NCI-H510A (cell line): Measurements from ENCODE around the gene SLC17A7.
A peak's percentile ranks its signal among the peaks of the same experiment; 100 is the strongest.

Experiments used
- DNase-seq: peaks from one replicate; lab custom pipeline; 2025; lab: John Stamatoyannopoulos, UW

SLC17A7 gene

DNA sequence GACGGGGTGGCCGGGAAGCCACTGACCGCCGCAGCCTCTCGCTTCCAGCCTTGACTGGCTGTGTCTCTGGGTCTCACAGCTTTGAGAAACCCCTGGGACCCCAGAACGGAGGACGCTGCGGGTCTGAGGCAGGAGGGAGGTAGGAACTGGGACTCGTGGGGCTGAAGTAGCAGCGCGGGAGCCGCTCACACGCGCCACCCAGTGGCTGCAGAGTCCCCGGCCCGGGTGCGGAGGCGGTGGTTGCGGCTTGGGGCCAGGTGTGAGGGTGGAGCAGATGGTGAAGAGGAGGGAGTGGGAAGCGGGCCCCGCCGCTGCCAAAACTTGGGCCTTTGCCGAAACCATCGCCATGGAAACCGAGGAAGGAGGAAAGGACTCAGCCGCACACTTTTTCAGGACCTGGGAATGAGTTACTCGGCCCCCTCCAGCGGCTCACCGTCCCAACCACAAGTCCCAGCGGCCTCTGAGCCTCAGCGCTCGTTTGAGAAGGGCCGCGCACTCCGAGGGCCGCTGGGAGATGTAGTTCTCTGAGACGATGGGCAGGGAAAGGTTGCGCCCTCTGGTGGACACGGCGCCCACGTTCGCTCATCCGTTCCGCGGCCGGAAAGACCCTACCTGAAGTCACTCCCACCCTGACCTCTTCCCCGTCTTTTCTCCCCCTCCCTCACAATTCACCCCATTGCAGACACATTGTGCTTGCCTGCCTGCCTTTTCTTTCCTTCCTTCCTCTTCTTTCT, 2.2 kb upstream of the SLC17A7 start:
- peak; percentile 88 for DNase-seq

DNA sequence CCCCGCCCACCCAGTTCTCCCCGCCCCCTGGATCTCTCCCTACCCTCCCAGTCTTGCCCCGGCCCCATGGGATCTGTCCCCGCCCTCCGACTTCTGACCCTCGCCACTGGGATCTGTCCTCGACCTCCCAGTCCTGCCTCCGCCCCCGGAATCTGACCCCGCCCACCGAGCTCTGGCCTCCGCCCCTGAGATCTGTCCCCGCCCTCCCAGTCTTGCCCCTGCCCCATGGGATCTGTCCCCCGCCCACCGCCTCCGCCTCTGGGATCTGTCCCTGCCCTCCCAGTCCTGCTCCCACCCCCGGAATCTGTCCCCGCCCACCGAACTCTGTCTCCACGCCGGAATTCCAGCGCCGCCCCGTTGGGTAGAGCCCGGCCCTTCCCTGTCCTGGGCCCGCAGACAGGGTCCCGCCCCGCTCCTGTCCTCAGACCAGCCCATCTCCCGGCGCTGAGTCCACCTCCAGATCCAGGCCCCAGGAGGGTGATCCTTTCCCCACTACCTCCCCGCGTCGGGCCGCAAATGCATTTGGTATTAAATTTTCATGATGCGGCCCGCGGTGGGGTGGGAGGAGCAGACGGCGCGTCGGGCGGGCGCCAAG, 1.5 kb upstream of the SLC17A7 start:
- peak; percentile 40 for DNase-seq

DNA sequence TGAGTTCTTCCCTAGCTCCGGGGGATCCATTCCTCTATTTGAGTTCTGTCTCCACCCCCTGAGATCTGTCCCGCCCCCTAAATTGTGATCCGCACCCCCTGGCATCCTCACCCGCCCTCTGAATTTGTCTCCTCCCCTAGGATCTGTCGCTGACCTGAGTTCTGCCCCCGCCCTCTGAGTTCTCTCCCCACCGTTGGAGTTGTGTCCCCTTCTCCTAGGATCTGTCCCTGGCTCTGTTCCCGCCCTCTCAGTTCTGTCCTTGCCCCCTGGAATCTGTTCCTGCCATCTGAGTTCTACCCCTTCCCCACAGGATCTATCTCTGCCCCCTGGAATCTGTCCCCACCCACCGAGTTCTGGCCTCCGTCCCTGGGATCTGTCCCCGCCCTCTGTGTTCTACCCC, 1.0 kb upstream of the SLC17A7 start:
- DNase-seq: no peak

DNA sequence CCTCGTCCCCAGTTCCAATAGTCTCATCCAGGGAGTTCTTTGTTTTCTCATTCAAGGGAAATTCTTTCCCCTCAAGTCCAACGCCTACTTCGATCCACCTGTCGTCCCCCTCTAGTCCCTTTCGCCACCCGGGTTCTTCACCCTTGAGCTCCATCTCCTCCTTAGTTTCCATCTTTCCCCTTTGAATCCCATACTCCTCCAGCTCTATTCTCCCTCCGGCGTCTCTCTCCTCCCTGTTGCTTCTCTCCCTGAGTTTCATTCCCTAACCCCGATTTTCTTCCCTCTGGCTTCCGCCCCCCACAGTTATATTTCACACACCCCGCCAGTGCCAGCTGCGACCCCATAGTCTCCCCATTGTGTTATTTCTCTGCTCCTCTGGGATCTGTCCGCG, 628 bp upstream of the SLC17A7 start:
- DNase-seq: no peak

DNA sequence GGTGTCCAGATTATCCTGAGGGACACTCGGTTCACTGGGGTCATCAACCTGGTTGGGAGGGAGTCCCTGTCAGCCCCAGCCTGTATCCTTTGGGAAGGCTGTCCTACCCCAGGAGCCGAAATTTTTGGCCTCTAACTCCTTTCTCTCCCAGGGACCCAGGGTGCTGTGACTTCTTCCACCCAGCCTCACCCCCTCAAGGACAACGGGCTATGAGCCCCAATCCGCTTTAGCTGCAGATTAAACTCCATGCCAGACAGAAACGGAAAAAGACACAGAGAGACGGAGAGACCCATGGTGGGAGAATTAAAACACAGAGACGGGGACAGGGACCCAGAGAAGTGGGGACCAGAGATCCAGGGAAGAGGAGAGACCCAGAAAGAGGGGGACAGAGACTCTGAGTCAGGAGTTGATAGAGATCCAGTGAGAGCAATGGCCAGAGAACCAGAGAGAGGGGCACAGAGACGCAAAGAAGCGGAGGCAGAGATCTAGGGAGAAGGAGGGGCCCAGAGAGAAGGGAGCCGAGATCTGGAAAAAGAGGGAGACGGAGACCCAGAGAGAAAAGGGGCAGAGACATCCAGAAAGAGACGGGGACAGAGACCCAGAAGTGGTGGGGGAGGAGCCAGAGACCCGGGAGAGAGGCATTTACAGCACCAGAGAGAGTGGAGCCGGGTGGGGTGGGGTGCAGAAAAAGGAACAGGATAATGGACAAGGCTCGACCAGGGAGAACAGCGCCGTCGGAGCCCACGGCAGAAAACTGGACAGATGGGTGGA, 703 bp downstream of the SLC17A7 start:
- no peak for DNase-seq

DNA sequence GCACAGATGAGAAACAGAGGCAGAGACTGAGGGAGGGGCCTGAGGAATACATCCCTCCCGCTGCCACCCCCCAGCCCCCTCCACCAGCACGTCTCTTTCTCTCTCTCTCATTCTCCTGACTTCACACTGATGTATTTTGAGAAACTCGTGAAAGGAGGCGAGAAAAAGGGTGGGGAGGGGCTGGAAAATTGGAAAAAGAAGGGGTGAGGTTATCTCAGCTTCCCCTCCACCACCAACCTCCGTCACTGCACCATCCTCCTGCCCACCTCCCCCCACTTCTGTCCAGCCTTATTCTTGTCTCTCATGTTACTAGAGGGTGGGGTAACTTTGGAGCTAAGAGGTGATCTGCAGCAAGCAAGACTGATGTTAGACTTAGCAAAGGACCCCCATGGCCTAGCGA, 1.5 kb downstream of the SLC17A7 start:
- no peak for DNase-seq

DNA sequence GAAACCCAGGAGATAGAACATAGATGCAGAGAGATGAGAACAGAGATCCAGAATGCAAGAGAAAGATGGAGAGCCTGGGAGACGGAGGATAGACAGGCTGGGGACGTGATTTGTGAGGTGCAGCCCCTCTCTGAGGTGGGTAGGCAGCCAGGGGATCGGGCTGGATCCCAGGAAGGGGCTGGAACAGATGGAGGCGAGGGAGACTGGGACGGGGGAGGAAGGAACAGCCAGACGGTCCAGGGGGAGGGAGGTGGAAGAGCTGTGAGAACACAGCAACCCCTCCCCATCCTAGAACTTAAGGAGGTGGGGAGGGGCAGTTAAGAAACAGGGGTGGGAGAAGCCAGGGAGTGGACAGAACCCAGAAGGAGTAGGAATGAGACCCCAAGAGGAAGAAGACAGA, 3.1 kb downstream of the SLC17A7 start:
- DNase-seq: no peak

DNA sequence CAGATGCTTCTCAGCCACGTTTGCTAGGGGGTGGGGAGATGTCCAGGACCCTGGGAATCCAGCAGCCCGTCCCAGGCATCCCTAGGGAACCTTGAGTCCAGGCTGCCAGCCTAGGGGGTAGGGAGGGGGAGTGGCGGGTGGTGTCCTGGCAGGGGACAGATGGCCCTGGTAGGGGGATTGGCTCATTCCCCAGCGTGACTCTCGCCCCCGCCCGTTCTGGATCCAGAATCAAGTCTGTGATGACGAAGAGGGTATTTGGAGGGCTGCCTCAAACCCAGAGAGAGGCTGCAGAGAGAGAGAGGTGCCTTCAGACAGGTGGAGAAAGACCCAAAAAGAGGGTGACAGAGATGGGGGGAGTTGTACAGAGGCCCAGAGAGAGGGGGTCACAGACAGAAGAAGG, 4.1 kb downstream of the SLC17A7 start:
- no peak for DNase-seq

DNA sequence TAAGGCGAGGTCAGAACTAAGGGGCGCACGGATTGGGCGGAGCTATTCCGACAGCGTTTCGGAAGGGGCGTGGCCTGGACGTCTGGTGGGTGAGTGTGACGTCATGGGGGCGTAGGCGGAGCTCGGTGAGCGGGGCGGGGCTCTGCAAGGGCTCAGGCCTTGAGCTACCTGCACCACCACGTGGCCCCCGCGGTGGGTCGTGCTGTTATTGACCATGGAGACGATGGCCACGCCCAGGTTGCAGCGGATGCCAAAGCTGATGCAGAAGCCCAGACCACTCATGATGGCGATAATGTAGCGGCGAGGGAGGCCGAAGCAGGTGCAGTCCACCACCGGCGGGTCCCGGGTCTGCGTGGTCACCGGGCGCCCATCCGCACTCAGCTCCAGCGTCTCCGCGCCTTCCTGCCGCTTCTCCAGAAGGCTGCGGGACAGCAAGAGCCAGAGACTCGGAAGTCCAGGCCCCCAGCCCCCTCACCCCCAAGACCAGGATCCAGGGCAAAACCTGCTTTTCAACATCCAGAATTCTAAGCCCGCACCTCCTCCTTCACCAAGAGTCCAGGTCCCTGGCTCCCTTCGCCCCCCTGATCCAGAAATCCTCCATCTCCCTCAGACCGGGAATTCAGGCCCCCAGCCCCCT, 4.8 kb downstream of the SLC17A7 start:
- DNase-seq: no peak

DNA sequence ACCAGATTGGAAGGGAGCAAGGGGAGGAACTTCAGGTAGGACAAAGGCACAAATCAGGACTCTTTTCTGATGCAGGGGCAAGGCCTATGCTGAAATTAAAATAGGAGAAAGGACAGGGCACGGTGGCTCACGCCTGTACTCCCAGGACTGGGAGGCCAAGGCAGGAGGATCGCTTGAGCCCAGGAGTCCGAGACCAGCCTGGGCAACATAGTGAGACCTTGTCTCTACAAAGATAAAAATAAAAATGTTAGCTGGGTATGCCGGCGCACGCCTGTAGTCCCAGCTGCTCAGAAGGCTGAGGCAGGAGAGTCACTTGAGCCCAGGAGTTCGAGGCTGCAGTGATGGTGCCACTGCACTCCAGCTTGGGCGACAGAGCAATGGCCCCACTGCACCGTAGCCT, 5.7 kb downstream of the SLC17A7 start:
- DNase-seq: no peak

DNA sequence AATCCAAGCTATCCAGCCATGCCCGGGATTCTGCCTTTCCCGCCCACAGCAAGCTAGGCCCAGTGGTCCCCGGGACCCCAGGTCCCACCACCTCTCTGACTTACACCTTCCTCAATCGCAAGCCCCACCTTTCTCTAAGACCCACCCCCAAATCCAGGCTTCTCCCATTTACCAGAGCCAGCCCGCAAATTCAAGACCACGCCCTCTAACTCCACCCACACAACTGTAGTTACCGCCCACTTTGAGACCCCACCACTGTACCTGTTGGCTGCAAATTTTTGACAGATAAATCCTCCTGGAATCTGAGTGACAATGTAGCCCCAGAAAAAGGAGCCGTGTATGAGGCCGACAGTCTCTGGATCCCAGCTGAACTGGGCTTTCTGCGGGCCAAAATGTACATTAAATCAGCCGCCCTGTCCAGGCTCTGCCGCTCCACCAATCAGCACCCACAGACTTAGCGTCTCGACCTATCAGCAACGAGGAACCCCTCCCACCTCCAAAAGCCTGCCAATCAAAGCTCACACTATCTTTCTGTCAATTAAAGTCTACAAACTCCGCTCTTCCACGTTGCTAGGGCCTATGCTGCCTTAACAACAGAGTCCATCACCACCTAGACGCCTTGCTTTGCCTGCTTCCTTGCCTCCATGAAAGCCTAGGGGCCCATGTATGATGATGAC, 6.3 kb downstream of the SLC17A7 start:
- DNase-seq: no peak

DNA sequence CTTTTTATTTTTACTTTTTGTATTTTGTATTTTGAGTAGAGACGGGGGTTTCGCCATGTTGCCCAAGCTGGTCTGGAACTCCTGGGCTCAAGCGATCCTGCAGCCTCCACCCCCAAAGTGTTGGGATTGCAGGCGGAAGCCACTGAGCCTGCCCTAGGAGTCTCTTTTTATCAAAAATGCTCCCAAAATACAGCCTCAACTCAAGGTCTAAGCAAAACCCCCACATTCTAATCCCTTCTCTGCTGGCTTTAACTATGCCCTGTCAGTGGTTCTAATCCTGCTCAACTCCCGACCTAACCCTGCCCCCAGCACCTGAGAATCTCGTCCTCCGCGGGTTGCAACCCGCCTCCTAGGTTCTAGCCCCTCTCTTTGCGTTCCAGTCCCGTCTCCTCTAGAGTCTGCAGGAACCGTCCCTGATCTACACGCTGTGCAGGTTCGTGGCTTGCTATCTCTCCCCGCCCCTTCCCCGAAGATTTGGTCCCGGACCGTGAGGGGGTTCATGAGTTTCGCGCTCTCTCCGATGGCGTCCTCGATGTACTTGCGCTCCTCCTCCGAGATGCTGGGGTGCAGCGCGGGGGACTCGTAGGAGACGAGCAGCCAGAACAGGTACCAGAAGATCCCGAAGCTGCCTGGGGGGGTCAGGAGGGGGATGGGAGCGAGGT, 8.0 kb downstream of the SLC17A7 start:
- DNase-seq: no peak

DNA sequence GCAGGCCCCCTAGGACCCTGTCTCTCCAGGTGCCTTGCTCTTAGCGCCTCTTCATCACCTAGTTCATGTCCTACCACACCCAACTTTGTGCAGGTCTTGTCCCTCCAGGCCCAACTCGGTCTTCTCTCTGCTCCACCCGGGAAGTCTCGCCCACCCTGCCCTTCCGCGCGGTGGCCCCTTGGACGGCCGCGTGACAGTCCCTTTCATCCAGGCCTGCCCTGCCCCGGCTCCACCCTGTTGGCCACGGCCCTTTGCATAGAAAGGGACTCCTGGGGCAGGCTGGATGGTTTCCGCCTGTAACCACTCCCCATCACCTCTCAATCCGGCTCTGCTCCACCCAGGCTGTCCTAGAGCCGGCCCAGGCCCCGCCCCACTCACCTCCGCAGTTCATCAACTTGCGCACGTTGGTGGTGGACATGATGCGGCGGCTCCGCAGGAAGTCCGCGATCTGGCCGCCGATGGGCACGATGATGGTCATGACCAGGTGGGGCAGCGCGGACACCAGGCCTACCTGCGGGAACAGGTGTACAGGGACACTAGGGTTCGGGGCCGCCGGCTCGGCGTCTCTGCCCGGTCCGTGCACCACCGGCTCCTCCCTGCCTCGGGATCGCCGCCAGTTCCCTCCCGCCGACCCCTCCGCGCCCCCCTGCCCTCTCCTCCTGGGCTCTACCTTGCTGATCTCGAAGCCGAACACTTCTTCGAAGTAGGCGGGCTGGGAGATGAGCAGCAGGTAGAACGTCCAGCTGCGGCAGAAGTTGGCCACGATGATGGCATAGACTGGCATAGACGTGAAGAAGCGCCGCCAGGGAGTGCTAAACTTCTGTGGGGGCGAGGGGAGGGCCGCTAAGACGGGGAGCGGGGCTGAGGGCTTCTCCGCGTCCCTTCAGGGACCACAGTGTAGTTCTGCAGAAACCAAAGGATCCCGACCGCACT, 8.9 kb downstream of the SLC17A7 start:
- DNase-seq: no peak

DNA sequence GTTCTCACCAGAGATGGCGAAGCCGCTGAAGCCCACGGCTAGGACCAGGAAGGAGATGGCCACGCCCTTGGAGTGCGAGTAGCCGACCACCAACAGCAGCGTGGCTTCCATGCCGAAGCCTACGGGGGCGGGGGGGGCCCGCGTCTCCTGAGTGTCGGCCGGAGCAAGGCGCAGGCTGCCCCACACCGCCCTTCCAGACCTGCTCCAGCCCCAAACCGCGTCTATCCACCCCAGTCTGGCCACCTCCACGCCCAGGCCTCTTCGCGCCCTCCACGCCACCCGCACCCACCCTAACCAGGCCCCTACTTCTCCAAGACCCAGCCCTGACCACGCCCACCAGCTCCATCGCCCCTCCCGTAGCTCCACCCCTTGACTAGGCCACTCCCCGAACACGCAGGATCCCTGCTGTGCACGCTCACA, 10.0 kb downstream of the SLC17A7 start:
- DNase-seq: no peak

DNA sequence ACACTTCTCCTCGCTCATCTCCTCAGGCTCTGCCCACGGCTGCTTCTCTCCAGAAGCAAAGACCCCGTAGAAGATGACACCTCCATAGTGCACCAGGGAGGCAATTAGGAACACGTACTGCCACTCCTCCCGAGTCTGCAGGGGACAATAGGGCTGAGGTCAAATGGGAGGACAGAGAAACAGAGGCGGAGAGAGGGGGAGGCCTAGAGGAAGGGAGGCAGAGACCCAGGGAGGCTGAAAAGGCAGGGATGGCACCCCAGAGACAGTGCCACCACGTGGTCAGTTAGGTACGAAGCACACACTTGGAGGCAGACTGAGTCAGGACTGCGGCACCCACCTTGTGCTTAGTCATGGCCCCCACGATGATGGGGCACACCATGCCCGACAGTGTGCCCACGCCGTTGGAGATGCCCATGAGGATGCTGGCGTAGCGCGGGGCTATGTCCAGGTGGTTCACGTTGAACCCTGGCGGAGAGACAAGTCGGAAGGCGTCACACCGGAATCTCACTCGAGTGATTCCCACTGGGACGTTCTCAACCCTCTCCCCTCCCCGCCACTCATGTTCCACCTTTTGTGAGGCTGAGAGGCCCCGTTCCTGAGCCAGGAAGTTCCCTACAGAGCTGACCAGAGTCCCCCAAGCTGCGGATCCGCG, 10.5 kb downstream of the SLC17A7 start:
- no peak for DNase-seq

DNA sequence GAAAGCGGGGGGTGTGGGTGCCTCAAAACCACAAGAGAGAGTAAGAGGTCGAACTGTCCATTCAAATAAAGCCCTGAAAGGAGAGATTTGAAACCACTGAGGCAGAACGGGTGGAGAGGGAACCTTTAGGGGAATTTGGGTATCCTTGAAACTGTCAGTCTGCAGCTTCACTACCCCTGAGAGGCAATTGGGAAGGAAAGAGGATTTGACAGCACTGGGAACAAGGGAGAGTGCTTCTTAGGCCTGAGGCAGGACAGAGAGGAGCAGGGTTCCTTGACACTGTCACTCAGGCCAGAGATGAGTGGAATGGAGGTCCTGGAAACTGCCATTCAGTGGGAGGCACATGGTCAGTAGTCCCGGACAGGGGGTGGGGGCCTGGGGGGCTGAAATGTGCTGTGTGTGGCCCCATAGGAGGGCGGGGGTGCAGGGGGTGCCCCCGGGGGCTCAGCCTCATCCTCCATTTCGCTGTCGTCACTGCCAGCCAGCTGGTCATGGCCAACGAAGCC, 11.1 kb downstream of the SLC17A7 start:
- no peak for DNase-seq

DNA sequence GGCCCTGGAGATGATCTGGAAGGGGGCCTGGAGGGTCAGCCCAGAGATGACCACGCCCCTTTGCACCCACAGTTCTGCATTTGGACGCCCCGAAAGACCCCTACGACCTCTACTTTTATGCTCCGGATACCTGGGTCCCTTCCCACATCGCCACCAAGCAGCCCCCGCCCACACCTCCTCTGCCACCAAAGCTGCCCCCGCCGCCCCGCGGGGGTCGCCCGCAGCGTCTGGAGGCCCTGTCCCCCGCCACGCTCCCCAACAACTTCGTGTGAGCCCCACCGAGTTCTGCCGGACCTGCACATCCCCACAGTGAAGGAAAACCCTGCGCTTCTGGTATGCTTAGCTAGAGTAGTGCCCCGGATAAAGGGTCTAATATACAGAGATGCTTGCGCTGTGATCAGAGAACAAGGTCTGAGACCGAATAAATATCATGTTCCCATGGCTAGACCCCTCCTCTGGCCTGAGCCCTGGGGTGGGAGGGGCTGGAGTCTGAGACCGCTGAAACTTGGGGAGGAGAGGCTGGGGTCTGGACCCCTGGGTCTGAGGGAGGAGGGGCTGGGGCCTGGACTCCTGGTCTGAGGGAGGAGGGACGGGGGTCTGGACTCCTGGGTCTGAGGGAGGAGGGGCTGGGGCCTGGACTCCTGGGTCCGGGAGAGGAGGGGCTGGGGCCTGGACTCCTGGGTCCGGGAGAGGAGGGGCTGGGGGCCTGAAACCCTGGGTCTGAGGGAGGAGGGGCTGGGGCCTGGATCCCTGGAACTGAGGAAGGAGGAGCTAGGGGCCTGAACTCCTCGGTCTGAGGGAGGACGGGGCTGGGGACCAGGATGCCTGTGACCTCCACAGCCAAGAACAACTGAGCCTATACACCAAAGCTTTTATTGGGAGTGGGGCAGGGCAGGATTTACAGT, 12.5 kb downstream of the SLC17A7 start:
- DNase-seq: no peak

DNA sequence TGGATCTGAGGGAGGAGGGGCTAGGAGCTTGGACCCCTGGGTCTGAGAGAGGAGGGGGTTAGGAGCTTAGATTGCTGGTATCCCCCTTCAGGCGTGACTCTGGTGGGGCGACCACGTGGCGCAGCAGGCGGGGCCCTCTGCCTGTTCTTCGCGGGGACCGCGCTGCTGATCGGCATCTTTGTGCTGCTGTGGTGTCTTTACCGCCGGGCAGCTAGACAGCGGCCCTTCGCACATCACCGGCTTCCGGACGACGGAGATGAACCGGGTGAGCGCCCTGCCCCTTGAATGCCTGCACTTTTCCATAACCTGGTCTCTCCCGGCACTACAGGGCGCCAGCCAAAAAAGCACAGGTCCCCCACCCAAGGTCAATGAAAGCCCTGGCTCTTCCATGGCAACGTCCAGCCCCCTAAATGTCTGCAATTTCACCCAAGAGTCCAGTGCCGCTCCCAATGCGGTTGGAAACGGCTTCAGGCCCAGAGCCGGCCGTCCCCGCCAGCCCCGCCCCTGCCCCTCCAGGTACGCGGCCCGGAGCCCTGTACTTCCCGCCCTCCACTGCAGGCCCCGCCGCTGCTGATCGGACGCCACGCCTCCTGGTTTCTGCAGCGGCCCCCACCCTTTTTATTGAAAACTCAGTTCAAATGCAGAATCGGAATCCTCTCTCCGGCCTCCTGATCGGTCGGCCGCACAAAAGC, 13.3 kb downstream of the SLC17A7 start:
- peak; percentile 38 for DNase-seq
